Endothelial cell of coronary artery (primary cell): ENCODE results near the gene CTDNEP1. TPM values are rescaled to one million over a fixed set of nuclear protein-coding genes. Genes with fewer than 3 reads are reported as not detected.

Experiments used
- total RNA-seq: library from RNA; depleted of rRNA; stranded (reverse); fragments of >200 nt; gene quantifications from 2 replicates; pipeline ENCODE4 v1.2.3, GENCODE V29; 2014

Gene CTDNEP1
- 19.3 and 39.2 TPM in 2 replicates for total RNA-seq

DNA sequence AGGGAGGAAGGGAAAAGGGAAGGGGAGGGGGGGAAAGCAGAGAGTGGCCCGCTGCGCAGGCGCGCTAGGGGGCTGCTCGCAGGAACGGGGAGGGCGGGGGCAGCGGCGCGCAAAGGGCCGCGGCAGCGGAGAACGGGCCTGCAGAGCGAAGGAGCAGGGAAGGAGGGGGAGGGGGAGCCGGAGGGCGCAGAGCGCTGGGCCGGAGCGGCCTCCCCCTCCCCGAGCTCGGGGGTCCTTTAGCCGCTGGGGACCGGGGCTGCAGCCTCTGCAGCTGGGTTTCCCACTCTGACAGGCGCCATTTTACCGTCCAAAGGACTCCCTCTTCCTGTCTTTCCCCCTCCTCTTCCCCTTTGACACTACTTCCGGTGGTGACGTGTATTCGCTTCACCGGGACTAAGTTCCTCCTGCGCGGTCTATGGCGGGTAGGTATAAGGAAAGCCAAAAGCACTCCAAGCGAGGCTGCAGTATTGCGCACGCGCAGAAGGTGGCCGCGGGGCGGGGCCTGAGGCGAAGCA, at the start of gene CTDNEP1:
TSS of gene CTDNEP1 (minus strand) at position 74 of the 515 bp plus-strand sequence. CDS start 438 bp downstream, outside the sequence.

DNA sequence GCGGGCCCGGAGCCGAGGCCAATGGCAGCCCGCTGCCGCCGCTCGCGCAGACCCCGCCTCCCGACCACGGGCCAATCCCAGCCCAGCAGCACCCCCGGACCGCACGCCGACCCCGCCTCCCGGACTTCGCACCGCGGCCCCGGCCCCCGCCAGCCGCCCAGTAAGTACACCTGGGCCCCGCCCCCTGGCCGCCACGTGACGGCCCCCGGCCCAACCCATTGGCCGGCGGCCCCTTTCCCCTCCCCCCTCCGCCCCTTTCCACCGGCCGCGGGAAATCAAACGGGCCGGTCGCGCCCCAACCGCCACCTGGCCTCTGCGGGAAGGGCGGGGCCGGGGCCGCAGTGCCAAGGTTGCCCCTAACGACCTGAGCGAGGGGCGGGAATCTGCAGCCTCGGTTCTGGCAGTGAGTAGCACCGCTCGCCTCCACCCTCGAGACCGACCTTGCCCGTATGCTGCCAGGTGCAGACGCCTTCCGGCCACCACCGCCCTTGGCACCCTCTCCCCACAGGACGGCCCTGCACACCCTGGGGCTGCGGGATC, 43.1 kb upstream of the CTDNEP1 start, which contains the start of gene YBX2:
TSS of gene YBX2 (minus strand) at position 26 of the 540 bp plus-strand sequence. CDS start 139 bp downstream, outside the sequence.

DNA sequence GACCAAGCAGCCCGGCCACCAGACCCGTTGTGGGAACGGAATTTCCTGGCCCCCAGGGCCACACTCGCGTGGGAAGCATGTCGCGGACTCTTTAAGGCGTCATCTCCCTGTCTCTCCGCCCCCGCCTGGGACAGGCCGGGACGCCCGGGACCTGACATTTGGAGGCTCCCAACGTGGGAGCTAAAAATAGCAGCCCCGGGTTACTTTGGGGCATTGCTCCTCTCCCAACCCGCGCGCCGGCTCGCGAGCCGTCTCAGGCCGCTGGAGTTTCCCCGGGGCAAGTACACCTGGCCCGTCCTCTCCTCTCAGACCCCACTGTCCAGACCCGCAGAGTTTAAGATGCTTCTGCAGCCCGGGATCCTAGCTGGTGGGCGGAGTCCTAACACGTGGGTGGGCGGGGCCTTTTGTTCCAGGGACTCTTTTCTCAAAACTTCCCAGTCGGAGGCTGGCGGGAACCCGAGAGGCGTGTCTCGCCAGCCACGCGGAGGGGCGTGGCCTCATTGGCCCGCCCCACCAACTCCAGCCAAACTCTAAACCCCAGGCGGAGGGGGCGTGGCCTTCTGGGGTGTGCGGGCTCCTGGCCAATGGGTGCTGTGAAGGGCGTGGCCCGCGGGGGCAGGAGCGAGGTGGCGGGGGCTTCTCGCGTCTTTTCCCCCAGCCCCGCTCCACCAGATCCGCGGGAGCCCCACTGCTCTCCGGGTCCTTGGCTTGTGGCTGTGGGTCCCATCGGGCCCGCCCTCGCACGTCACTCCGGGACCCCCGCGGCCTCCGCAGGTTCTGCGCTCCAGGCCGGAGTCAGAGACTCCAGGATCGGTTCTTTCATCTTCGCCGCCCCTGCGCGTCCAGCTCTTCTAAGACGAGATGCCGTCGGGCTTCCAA, 29.8 kb upstream of the CTDNEP1 start, which contains the start of gene SLC2A4:
TSS of gene SLC2A4 (plus strand) at position 645 of the 879 bp plus-strand sequence. CDS start at position 862, 217 bp downstream.

DNA sequence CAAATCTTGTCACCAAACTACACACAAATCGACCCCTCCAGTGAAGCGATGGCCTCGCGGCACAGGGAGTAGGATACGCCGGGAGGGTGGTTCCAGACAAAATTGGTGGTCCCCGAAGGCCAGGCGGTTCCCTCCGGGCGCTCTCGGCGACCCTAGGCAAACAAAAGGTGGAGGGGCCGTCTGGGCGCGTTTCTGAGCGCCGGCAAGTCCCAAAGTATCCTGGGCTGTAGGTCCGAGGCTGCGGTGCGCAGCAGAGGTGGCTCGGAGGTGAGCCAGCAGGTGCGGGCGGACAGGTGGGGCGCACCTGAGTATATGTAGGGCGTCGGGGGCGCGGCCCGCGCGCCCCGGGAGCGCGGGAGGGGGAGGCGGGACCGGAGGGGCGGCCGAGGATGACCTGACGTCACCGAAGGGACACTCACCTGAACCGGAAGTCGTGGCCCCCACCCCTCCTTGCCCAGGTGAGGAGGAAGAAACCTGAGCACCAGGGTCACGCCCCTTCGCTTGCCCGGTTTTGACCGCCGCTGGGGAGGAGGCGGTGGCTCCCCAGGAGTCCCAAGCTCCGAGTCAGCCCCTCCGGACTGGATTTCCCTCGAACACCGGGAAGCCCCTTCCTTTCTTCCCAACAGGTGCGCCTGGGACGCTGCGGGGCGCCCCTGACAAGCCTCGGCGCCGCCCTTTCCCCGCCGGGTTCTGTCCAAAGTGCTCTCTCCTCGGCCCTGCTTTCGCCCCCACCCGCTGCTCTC, 10.8 kb upstream of the CTDNEP1 start, which contains the start of gene CLDN7:
TSS of gene CLDN7 (minus strand) at position 287 of the 743 bp plus-strand sequence. CDS start 435 bp downstream, outside the sequence.

DNA sequence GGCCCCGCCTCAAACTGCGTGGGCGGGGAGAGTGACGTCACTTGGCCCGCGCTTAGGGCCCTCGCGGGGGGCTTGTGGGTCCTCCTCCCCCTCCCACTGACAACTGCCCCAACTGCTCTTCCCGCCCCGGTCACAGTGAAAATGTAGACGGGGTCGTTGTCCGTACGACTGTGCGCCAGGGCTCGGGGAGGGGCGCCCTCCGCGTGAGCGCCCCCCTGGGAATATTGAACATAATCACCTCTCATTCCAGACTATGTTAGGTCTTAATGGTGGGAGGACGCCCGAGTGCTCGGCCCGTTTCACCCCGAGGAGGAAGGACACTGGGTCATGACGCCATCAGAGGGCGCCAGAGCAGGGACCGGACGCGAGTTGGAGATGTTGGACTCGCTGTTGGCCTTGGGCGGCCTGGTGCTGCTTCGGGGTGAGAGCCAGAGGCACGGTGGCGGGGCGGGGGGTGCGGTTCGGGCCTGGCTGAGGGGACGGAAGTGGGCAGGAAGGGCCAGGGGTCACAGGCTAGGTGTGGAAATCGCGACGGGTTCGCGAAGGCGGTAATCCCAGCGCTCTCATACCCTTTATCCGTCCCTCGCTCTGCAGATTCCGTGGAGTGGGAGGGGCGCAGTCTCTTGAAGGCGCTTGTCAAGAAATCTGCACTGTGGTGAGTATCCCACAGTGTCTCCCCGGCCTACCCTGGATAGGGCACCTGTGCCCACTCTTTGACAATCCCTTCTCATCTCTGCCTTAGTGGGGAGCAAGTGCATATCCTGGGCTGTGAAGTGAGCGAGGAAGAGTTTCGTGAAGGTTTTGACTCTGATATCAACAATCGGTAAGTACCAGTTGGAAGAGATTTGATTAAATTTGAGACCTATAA, 876 bp upstream of the CTDNEP1 start, which contains the start of gene ELP5:
TSS of gene ELP5 (plus strand) at position 40 of the 868 bp plus-strand sequence. CDS start at position 376, 336 bp downstream.

DNA sequence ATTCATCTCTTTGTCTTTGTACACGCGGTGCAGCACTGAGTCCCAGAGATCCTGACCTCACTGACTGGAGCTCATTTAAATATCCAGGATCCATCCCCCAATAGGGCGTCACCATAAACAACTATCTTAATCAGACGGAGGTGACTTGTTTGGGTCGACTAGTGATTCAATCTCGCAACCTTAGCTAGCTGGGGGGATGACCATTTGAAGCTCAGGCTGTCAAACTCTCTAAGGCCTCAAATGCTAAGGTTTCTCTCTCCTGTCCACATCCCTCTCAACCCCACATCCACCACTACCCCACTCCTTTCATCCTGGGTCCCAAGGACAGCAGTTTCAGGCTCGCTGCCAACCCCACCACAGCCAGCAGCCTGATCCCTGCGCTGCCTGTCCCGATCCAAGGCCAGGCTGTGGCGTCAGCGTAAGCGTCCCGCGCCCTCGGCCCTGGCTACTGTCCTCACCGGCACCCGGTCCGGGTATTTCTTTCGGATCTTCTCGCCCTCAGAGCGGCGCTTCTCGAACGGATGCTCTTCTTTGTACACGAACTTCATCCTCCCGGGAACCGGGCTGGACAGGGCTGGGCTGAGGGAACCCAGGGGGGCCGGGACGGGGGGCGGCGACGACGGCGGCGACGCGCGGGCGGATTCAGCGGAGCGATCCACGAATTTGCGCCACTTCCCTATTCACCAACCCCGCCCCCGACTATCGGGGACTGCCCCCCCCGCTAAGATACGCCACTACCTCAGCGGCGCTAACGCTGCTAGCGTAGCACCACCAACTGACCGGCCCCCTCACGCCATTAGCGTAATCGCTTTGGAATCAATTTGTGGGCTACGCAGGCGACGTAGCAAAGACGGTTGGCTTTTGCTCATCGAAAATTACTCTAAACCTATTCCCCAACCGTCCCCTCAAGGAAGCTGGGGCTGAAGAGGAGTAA, 9.5 kb downstream of the CTDNEP1 start, which contains the start of gene GABARAP:
TSS of gene GABARAP (minus strand) at position 667 of the 934 bp plus-strand sequence. CDS start at position 548, 119 bp downstream.

DNA sequence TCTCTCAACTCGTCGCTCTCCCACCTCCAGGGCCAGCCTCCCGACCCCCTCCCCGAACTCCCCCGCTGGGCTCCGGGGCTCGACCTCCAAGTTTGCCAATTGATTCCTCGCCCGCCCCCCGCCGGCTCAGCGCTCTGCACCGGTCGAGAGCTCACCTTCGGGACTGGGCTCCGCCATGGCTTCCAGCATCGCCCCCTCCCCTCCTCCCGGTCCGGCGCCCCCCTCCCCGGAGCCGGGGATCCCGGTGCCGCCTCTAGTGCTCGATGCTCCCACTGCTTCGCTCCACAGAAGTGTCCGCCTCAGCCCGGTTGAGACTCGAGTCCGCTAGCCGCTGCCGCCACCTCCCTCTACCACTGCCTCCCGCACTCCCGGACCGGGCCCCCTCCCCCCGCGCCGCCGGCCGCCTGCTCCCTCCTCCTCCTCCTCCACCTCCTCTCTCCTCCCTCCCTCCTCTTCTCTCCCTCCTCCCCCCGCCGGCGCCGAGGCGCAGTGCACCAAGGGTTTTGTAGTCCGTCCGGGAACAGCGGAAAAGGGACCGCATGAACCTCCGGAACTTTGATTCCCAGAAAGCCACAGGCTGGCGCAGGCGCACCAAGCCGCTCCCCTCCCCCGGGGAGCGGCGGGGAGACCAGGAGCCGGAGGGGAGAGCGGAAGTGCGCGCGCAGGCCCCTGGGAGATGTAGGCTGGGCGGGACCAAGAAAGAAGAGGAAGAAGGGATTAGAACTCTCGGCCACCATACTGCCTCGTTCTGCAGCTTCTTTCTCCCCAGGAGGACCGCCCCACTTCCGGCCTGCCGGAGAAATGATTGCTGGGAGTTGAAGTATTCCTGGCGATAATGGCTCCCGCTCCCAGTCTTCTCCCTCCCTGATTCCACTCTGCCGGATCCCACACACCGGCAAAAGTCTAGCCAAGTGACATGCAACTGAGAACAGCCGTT, 12.2 kb downstream of the CTDNEP1 start, which contains the start of gene PHF23:
TSS of gene PHF23 (minus strand) at position 367 of the 937 bp plus-strand sequence. CDS start at position 189, 178 bp downstream.

DNA sequence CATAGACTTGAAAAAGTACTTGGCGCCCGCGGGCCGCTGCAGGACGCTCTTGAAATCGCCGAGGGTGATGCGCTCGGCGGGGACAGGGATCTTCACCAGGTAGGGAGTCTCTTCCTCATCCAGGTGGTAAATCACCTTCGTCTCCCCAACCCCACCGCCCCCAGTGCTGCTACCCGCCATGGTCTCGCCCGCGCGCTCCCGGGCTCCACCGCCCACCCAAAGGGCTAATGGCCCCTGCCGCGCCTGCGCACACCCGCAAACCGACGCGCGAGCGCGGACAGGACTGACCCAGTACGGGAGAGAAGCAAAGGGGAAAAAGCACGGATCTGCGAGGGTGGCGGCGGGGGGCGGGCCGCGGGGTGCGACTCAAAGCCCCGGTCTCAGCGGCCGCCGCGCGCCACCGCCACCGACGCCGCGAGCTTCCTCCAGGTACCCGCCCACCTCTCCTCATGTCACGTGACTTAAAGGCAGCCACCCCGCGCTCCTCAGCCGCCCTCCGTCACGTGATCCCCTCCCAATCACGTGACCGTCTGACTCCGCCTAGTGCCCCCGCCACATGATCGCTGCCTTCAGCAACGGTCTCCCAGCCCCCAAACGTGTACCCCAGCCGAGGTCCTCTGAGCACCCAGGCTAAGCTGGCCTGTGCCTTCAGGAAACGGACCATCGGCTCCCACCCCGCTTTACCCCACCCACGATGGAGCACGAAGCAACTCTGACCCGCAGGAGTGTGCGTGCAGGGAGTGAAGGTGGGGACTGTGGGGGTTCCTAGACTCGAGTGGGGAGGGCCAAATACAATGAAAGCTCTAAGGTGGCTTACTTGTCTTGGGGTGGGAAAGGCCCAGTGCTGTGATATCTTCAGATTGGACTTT, 17.2 kb downstream of the CTDNEP1 start, which contains the start of gene DVL2:
TSS of gene DVL2 (minus strand) at position 435 of the 869 bp plus-strand sequence. CDS start at position 180, 255 bp downstream.

DNA sequence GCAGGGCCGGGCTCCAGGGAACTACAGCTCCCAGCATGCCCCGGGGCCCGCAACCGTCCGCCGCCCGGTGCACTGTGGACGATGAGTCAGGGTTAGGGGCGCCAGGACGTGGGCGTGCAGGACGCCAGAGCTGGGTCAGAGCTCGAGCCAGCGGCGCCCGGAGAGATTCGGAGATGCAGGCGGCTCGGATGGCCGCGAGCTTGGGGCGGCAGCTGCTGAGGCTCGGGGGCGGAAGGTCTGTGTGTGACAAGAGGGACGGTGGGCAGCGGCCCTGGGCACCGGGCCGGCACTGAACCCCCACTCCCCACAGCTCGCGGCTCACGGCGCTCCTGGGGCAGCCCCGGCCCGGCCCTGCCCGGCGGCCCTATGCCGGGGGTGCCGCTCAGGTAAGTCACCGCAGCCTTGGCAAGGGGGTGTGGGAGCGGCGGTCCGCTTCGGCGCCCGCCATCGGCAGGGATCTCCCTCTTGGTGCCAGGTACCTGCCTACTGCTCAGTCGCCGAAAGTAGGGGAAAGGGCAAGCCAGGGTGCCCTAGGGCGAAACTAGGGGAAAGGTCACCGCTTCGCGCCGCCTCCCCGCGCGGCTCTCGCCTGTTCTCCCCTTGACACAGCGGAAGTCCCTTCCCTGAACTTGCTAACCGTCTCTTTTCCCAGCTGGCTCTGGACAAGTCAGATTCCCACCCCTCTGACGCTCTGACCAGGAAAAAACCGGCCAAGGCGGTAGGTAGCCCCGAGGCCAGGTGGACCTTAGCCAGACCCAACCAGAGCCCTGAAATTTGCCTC, 31.5 kb downstream of the CTDNEP1 start, which contains the start of the genes ACADVL and DLG4:
TSS of gene ACADVL (plus strand) at position 127 of the 781 bp plus-strand sequence. CDS start at position 174, 47 bp downstream.
TSS of gene DLG4 (minus strand) at position 25 of the 781 bp plus-strand sequence.

Other genes starting within 250 kb of the CTDNEP1 start
- gene RNASEK, start 239.1 kb downstream of the CTDNEP1 start, total RNA-seq, result 39.8 and 43.5 TPM in 2 replicates
- 82.0 and 127 TPM in 2 replicates for gene BCL6B, start 228.7 kb downstream of the CTDNEP1 start, total RNA-seq
- gene SLC16A13, start 215.7 kb downstream of the CTDNEP1 start, total RNA-seq, result 0.54 and 1.4 TPM in 2 replicates
- 0.09 and 0.38 TPM in 2 replicates for gene SLC16A11, start 207.6 kb downstream of the CTDNEP1 start, total RNA-seq
- gene CLEC10A, start 171.5 kb downstream of the CTDNEP1 start, total RNA-seq, result 0.19 and 0.54 TPM in 2 replicates
- not detected in 2 replicates for gene ASGR2, start 136.9 kb downstream of the CTDNEP1 start, total RNA-seq
- 9.2 TPM in 2 replicates for gene ASGR1, start 72.4 kb downstream of the CTDNEP1 start, total RNA-seq
- 10.3 and 23.2 TPM in 2 replicates for gene DLG4, start 31.9 kb downstream of the CTDNEP1 start, total RNA-seq
- 192 and 322 TPM in 2 replicates for gene ACADVL, start 31.8 kb downstream of the CTDNEP1 start, total RNA-seq
- gene DVL2, start 17.2 kb downstream of the CTDNEP1 start, total RNA-seq, result 37.3 and 41.1 TPM in 2 replicates
- 37.7 and 45.1 TPM in 2 replicates for gene PHF23, start 12.3 kb downstream of the CTDNEP1 start, total RNA-seq
- gene GABARAP, start 9.3 kb downstream of the CTDNEP1 start, total RNA-seq, result 92.4 and 120 TPM in 2 replicates
- 30.2 and 31.5 TPM in 2 replicates for gene ELP5, start 481 bp upstream of the CTDNEP1 start, total RNA-seq
- gene CLDN7, start 10.7 kb upstream of the CTDNEP1 start, total RNA-seq, result 13.4 and 15.9 TPM in 2 replicates
- gene SLC2A4, start 30.0 kb upstream of the CTDNEP1 start, total RNA-seq, result under 0.01 TPM in 2 replicates
- gene YBX2, start 42.9 kb upstream of the CTDNEP1 start, total RNA-seq, result not detected in 2 replicates
- 734 and 935 TPM in 2 replicates for gene EIF5A, start 55.9 kb upstream of the CTDNEP1 start, total RNA-seq
- 26.1 and 27.3 TPM in 2 replicates for gene GPS2, start 63.6 kb upstream of the CTDNEP1 start, total RNA-seq
- 16.6 and 24.9 TPM in 2 replicates for gene NEURL4, start 77.6 kb upstream of the CTDNEP1 start, total RNA-seq
- 0.45 and 0.66 TPM in 2 replicates for gene ACAP1, start 84.8 kb upstream of the CTDNEP1 start, total RNA-seq
- gene KCTD11, start 100.4 kb upstream of the CTDNEP1 start, total RNA-seq, result 2.2 and 3.6 TPM in 2 replicates
- not detected in 2 replicates for gene TMEM95, start 103.4 kb upstream of the CTDNEP1 start, total RNA-seq
- under 0.01 and 0.28 TPM in 2 replicates for gene TNK1, start 129.4 kb upstream of the CTDNEP1 start, total RNA-seq
- gene PLSCR3, start 142.8 kb upstream of the CTDNEP1 start, total RNA-seq, result 16.8 and 23.6 TPM in 2 replicates
- 86.7 and 102 TPM in 2 replicates for gene TMEM256, start 152.4 kb upstream of the CTDNEP1 start, total RNA-seq
- 2.9 and 5.1 TPM in 2 replicates for gene NLGN2, start 156.1 kb upstream of the CTDNEP1 start, total RNA-seq
- gene SPEM1, start 168.6 kb upstream of the CTDNEP1 start, total RNA-seq, result not detected in 2 replicates
- not detected in 2 replicates for gene SPEM2, start 173.9 kb upstream of the CTDNEP1 start, total RNA-seq
- not detected in 2 replicates for gene SPEM3, start 177.1 kb upstream of the CTDNEP1 start, total RNA-seq
- gene TMEM102, start 183.7 kb upstream of the CTDNEP1 start, total RNA-seq, result 5.2 and 6.0 TPM in 2 replicates
- 0.09 and 0.94 TPM in 2 replicates for gene FGF11, start 187.8 kb upstream of the CTDNEP1 start, total RNA-seq
- gene CHRNB1, start 193.3 kb upstream of the CTDNEP1 start, total RNA-seq, result 4.4 and 6.6 TPM in 2 replicates
- gene ZBTB4, start 227.9 kb upstream of the CTDNEP1 start, total RNA-seq, result 8.2 and 13.7 TPM in 2 replicates
- not detected in 2 replicates for gene SLC35G6, start 229.7 kb upstream of the CTDNEP1 start, total RNA-seq
- 79.3 and 81.6 TPM in 2 replicates for gene POLR2A, start 232.6 kb upstream of the CTDNEP1 start, total RNA-seq